ENCODE results near the gene KLRC3.
"Not testable (repeated sequence)": the region's sequence is repeated elsewhere in the genome, so short reads cannot be mapped to it uniquely, and the experiment has no call there.

KLRC3 gene

GRCh38 chr12:10453156-10453555 is 32.8 kb upstream of the KLRC3 start, which contains the start of gene KLRC1:
TSS of gene KLRC1 (minus strand) at chr12:10453377. CDS start at chr12:10451156, 2,221 bp downstream.
- DNase-seq (ENCODE audit: low read depth): peak; percentile 15
- TF ChIP-seq CTCF (IDR thresholded peaks at IDR 0.05; ENCODE audit: control insufficient read depth, extremely low read depth, insufficient read depth): no peak

GRCh38 chr12:10448236-10448635 is 27.8 kb upstream of the KLRC3 start:
- no peak for DNase-seq (ENCODE audit: low read depth)
- no peak for TF ChIP-seq CTCF (IDR thresholded peaks at IDR 0.05; ENCODE audit: control insufficient read depth, extremely low read depth, insufficient read depth)
- H3K4me3 ChIP-seq (ENCODE audit: low read depth, low read length): no peak overlapping the region

More at GRCh38 chr12:10453156-10453555, 32.8 kb upstream of the KLRC3 start, which contains the start of gene KLRC1:
- H3K4me3 ChIP-seq (ENCODE audit: low read depth, low read length): no peak within 1 kb of the TSS

- DNase-seq (ENCODE audit: low read depth); H3K4me3 ChIP-seq (ENCODE audit: low read depth, low read length): not testable (repeated sequence)
Observed at GRCh38 chr12:10446052-10446451, 25.7 kb upstream of the KLRC3 start.

- H3K4me3 ChIP-seq (ENCODE audit: low read depth, low read length); DNase-seq (ENCODE audit: low read depth): not testable (repeated sequence)
Observed at GRCh38 chr12:10441144-10441543, 20.7 kb upstream of the KLRC3 start.

GRCh38 chr12:10439608-10440274 is 19.3 kb upstream of the KLRC3 start:
- peak; percentile 17 for DNase-seq (ENCODE audit: low read depth)
- not testable (repeated sequence) for H3K4me3 ChIP-seq (ENCODE audit: low read depth, low read length)

- not testable (repeated sequence) for H3K4me3 ChIP-seq (ENCODE audit: low read depth, low read length); DNase-seq (ENCODE audit: low read depth)
Observed at GRCh38 chr12:10437601-10438000, 17.2 kb upstream of the KLRC3 start.

GRCh38 chr12:10435816-10436215 is 15.4 kb upstream of the KLRC3 start, which contains the start of gene KLRC2:
TSS of gene KLRC2 (minus strand) at chr12:10436010. CDS start at chr12:10435986, 24 bp downstream.
- not testable (repeated sequence) for H3K4me3 ChIP-seq (ENCODE audit: low read depth, low read length)
- DNase-seq (ENCODE audit: low read depth): peak; percentile 73

GRCh38 chr12:10430623-10431022 is 10.2 kb upstream of the KLRC3 start:
- not testable (repeated sequence) for DNase-seq (ENCODE audit: low read depth)

GRCh38 chr12:10425938-10426337 is 5.5 kb upstream of the KLRC3 start:
- not testable (repeated sequence) for H3K4me3 ChIP-seq (ENCODE audit: low read depth, low read length); DNase-seq (ENCODE audit: low read depth)

More at GRCh38 chr12:10430623-10431022, 10.2 kb upstream of the KLRC3 start:
- not testable (repeated sequence) for H3K4me3 ChIP-seq (ENCODE audit: low read depth, low read length)

- not testable (repeated sequence) for DNase-seq (ENCODE audit: low read depth); H3K4me3 ChIP-seq (ENCODE audit: low read depth, low read length)
Observed at GRCh38 chr12:10424260-10424899, 4.0 kb upstream of the KLRC3 start.

- DNase-seq (ENCODE audit: low read depth); H3K4me3 ChIP-seq (ENCODE audit: low read depth, low read length): not testable (repeated sequence)
Observed at GRCh38 chr12:10422159-10422558, 1.8 kb upstream of the KLRC3 start.

- H3K4me3 ChIP-seq (ENCODE audit: low read depth, low read length): no peak within 1 kb of the TSS
- TF ChIP-seq CTCF (IDR thresholded peaks at IDR 0.05; ENCODE audit: control insufficient read depth, extremely low read depth, insufficient read depth): no peak
- peak; percentile 93 for DNase-seq (ENCODE audit: low read depth)
Observed at GRCh38 chr12:10409392-10409791, 11.0 kb downstream of the KLRC3 start, which contains the start of gene KLRC4. TSS of gene KLRC4 (minus strand) at chr12:10409757. CDS start at chr12:10409575, 182 bp downstream.

Data from LNCaP clone FGC (cell line).